Activated CD4-positive, CD25-positive, alpha-beta regulatory T cell (primary cell): ENCODE measurements around the gene HAPSTR1.

Experiments used
- DNase-seq, 4 experiments: peaks; one replicate each; lab custom pipeline; 2025; lab: John Stamatoyannopoulos, UW

HAPSTR1 gene

DNA sequence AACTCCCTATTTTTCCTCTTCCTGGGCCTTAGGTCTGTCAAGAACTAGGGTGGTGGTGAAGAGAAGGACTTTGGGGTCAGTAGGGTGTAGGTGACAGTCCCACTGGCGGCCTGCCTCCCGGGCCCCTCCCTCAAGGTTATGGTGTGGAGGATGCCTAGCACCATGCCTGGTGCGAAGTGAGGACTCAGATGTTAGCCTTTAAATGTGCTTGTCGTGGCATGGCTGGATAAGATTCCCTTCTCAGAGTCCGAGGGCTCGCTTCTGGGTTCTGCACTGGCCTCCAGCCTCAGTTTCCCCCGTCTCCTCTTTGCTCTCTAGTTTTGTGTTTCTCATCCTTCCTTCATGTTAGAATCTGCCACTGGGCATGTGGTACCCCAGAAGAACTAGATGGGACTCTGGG, 32.0 kb downstream of the HAPSTR1 start:
- no peak for DNase-seq

- DNase-seq, result no peak
Observed at GRCh38 chr16:9123871-9124270, 32.4 kb downstream of the HAPSTR1 start.

- DNase-seq, result no peak
Observed at GRCh38 chr16:9124444-9124843, 33.0 kb downstream of the HAPSTR1 start.

DNA sequence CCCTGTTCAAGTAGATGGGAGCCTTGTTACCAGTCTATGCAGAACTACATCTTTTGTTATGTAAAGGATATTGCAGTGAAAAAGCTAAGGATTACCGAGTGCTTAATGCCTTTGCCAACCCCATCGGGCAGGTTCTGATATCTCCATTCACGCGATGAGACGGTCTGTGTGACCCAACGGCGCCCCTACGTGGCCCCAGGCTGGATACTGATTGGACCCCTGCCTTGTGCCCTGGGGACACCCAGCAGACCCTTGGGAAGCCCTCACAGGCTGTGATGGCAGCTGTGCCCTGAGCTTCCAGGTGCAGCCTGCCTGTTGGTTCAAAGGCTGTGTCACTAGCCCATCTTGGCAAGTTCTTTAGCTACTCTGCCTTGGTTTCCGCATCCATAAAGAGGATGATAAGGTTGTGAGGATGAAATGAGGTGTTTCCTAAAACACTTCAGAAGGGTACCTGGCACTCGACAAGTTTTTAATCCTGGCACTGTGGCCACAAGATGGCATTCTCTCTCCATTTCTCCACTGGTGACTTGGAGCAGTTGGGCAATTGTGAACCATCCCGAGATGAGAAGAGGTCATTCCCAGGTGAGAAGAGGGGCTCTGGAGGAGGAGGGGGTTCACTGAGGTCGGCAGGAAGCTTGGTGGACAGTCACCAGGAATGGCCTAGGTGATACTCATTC, 33.6 kb downstream of the HAPSTR1 start:
- DNase-seq, result no peak

GRCh38 chr16:9125658-9126505, 34.4 kb downstream of the HAPSTR1 start:
- no peak for DNase-seq

- no peak for DNase-seq
Observed at GRCh38 chr16:9126609-9127008, 35.2 kb downstream of the HAPSTR1 start.

GRCh38 chr16:9128346-9129342, 37.2 kb downstream of the HAPSTR1 start:
- no peak for DNase-seq

DNA sequence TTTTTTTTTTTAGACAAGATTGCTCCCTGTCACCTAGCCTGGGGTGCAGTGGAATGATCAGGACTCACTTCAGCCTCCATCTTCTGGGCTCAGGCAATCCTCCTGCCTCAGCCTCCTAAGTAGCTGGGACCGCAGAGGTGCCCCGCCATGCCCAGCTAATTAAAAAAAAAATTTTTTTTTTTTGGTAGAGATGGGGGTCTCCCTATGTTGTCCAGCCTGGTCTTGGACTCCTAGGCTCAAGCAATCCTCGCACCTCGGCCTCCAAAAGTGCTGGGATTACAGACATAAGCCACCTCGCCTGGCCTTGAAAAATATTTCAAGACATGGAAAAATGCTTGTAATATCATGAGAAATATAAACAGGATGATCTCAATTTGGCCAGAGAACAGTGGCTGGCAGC, 42.9 kb downstream of the HAPSTR1 start:
- no peak for DNase-seq

DNA sequence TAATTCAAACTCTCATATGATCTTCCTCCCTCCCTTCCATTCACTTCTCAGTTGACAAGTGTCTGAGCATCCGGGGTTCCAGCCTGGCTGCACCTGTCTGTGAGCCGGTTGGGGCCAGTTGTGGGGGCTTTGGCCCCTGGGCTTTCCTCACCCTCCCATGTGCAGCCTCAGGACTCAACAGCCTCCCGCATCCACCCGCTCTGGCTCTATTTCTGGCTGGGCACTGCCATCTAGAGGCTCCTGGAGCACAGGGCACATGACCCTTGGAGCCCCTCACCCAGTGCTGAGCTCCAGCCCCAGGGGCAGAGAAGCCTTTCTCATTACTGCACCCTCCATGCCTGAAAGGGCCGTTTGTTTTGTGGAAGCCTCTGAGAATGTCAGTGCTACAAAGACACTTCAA, 43.3 kb downstream of the HAPSTR1 start:
- DNase-seq, result peak in 3 of 4 experiments; percentile 9 to 21 (median 21)

- DNase-seq, result no peak
Observed at GRCh38 chr16:9135797-9136196, 44.4 kb downstream of the HAPSTR1 start.

- DNase-seq, result no peak
Observed at GRCh38 chr16:9136596-9136995, 45.2 kb downstream of the HAPSTR1 start.

DNA sequence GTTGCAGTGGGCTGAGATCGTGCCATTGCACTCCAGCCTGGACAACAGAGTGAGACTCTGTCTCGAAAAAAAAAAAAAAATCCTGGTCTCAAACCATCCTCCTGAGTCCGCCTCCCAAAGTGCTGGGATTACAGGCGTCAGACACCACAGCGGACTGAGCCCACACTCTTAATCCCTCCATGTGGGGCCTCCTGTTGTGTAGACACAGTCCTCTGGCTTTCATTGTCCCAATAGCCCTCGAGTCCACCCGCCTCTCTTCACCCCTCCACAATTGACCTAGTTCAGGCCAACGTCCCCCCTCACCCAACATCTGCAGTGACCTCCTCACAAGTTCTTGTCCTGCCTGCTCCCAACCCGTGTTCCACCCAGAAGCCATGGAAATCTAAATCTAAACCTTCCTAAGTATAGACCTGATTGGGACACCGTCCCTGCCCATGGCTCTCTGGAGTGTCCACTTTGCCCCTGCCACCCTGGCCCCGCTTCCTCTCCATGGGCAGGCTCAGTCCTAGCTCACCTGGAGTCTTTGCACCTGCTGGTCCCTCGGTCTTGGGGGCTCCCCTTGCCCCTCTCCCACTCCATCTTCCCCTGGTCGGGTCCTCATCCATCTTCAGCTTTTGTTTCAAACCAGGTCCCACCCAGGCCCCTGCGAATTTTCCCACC, 46.7 kb downstream of the HAPSTR1 start:
- no peak for DNase-seq

GRCh38 chr16:9138731-9139501, 47.5 kb downstream of the HAPSTR1 start:
- peak; percentile 21 to 47 (median 31) for DNase-seq

DNA sequence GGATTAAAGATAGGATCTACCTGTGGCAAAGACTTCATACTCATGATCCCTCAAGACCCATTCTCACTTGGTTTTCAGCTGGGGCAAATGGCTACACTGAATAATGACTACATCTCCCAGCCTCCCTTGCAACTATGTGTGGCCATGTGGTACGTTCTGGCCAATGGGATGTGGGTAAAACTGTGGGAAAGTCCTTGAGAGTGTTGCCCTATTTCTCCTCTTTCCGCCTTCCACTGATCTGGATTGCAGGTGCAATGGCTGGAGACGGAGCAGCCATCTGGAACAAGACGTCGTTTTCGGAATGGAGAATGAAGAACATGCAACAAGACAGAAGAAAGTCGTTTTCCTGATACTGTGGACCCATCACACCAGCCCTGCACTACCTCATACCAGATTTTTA, 48.5 kb downstream of the HAPSTR1 start:
- no peak for DNase-seq
